Heart left ventricle (tissue), 13 donors: ENCODE measurements around the gene OCIAD2.

Experiments used
- CTCF ChIP-seq, 12 donors: fragments of 200-600 bp; sonication (generic) in 4 of 12; IDR thresholded peaks; one replicate each; pipeline versions ENCODE4 v1.5.0 to v1.8.0; 2018 to 2022; ENCODE audit warnings: antibody characterized with exemption in 12 of 12, mild to moderate bottlenecking in 5 of 12
- POLR2A ChIP-seq, 2 donors: fragments of 450-650 bp; IDR thresholded peaks; one replicate each; pipeline ENCODE4 v1.6.1; 2017; ENCODE audit warnings: antibody characterized with exemption in 2 of 2, mild to moderate bottlenecking in 2 of 2, moderate library complexity in 2 of 2
- donor health status: ischemic (EF 13 %, LVEDD 7.1; RV severe dilation, severe dysfunction).
- donor health status: DM: no; HTN: yes; CAD: no.
- donor health status: DM: no; HTN: no; CAD: no.
- donor health status: ischemic (EF 25% LVEDD 6.9; RV normal size, moderate dysfunction).
- donor health status: ischemic (EF 25% LVEDD 5.7; RV mildly dilated, moderate dysfunction).
- donor health status: ischemic (EF 35%, LVEDD 5.7; RV mildly dilated, moderate dysfunction).
- donor health status: nonischemic (EF 11% LVEDD 7.7; RV severe dilation, severe dysfunction).
- donor health status: DM: yes; HTN: yes; CAD: no.
- donor health status: PGD.
- donor health status: ischemic (EF 29% LVEDD 5.4; RV normal size, mild dysfunction).
- donor health status: nonischemic (EF 23%, LVEDD 6.1; RV moderate dilation, normal function).

DNA sequence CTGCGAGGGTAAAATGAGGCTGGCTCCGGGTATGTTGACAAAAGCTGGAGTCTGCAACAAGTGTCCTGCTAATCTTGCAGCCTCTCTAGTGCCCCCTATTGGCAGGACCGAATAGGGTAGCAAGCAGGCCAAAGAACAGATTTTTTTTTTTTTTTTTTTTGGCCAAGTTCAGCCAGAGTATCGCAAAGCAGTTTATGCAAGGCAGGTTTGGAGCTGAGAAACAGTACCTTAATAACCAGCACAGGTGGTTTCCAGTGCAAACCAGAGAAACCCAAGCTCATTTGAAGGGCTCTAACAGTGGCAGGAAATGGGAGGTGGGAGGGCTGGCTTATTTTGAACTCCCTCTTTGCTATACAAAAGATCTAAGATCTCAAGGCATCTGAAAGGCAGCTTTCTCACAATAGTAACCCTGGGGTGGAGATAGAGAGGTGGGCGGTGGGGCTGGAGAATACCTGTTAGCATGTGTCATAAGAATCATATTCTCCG, 38.2 kb upstream of the OCIAD2 start:
- TF ChIP-seq CTCF (IDR thresholded peaks at IDR 0.05) (peak in 6 of 12 donors; percentile 15 to 40 (median 26)), POLR2A (IDR thresholded peaks at IDR 0.05) (no peak)
